H9 (cell line): ENCODE results near the gene BBX. TPM values are rescaled to one million over a fixed set of nuclear protein-coding genes. Genes with fewer than 3 reads are reported as not detected.

Experiments used
- DNase-seq: peaks from one replicate; pipeline ENCODE4 v3.0.0-alpha.2; 2017
- H2AFZ ChIP-seq: one replicate; pipeline ENCODE4 v1.6.1; 2013; ENCODE audit warnings: mild to moderate bottlenecking, low read length, control low read depth, moderate library complexity
- H2AK5ac ChIP-seq: 2 replicates; pipeline ENCODE4 v1.6.1; 2013; ENCODE audit warnings: low read length, control low read depth, mixed read lengths; ENCODE audit not compliant: insufficient read length
- H2BK120ac ChIP-seq: one replicate; pipeline ENCODE4 v1.6.1; 2013; ENCODE audit warnings: low read depth, mild to moderate bottlenecking, low read length, control low read depth, inconsistent platforms; ENCODE audit not compliant: poor library complexity, severe bottlenecking
- H2BK12ac ChIP-seq: 2 replicates; pipeline ENCODE4 v1.6.1; 2013; ENCODE audit warnings: low read length, control low read depth, mixed read lengths, low read depth; ENCODE audit not compliant: insufficient read length
- H2BK15ac ChIP-seq: 2 replicates; pipeline ENCODE4 v1.6.1; 2013; ENCODE audit warnings: low read depth, low read length, control low read depth
- H2BK20ac ChIP-seq: one replicate; pipeline ENCODE4 v1.6.1; 2013; ENCODE audit warnings: low read depth, mild to moderate bottlenecking, low read length, control low read depth, inconsistent platforms; ENCODE audit not compliant: poor library complexity, severe bottlenecking
- H2BK5ac ChIP-seq: 2 replicates; pipeline ENCODE4 v1.6.1; 2013; ENCODE audit warnings: low read length, control low read depth, mixed read lengths; ENCODE audit not compliant: insufficient read length
- H3K14ac ChIP-seq: 2 replicates; pipeline ENCODE4 v1.6.1; 2013; ENCODE audit warnings: low read length, control low read depth; ENCODE audit not compliant: insufficient read depth
- H3K18ac ChIP-seq: 2 replicates; pipeline ENCODE4 v1.6.1; 2013; ENCODE audit warnings: low read depth, mild to moderate bottlenecking, mixed read lengths, low read length, control low read depth; ENCODE audit not compliant: insufficient read length
- H3K23ac ChIP-seq: 2 replicates; pipeline ENCODE4 v1.6.1; 2013; ENCODE audit warnings: low read length, control low read depth, mixed read lengths, low read depth; ENCODE audit not compliant: insufficient read length
- H3K23me2 ChIP-seq: 2 replicates; pipeline ENCODE4 v1.6.1; 2013; ENCODE audit warnings: low read depth, mild to moderate bottlenecking, mixed read lengths, low read length, control low read depth; ENCODE audit not compliant: insufficient read length, poor library complexity, severe bottlenecking
- H3K27ac ChIP-seq: 2 replicates; pipeline ENCODE4 v1.5.1; 2013; ENCODE audit warnings: low read length, control low read depth, mixed read lengths, low read depth; ENCODE audit not compliant: insufficient read length
- H3K27me3 ChIP-seq: 2 replicates; pipeline ENCODE4 v1.6.1; 2013; ENCODE audit warnings: low read length, control low read depth, inconsistent platforms; ENCODE audit not compliant: insufficient read depth
- H3K4ac ChIP-seq: 2 replicates; pipeline ENCODE4 v1.6.1; 2013; ENCODE audit warnings: low read depth, mild to moderate bottlenecking, control low read depth, inconsistent platforms, low read length, moderate library complexity
- H3K4me1 ChIP-seq: 2 replicates; pipeline ENCODE4 v1.6.1; 2013; ENCODE audit warnings: low read length, control low read depth, inconsistent platforms; ENCODE audit not compliant: insufficient read depth
- H3K4me2 ChIP-seq: 2 replicates; pipeline ENCODE4 v1.6.1; 2013; ENCODE audit warnings: low read length, control low read depth, mixed read lengths; ENCODE audit not compliant: insufficient read length, insufficient read depth
- H3K56ac ChIP-seq: 2 replicates; pipeline ENCODE4 v1.6.1; 2013; ENCODE audit warnings: low read depth, mild to moderate bottlenecking, mixed read lengths, low read length, control low read depth; ENCODE audit not compliant: insufficient read length
- H3K79me1 ChIP-seq: 2 replicates; pipeline ENCODE4 v1.6.1; 2013; ENCODE audit warnings: low read depth, mild to moderate bottlenecking, moderate library complexity, low read length, control low read depth, inconsistent platforms; ENCODE audit not compliant: insufficient read depth, poor library complexity, severe bottlenecking
- H3K79me2 ChIP-seq: 2 replicates; pipeline ENCODE4 v1.6.1; 2013; ENCODE audit warnings: low read length, control low read depth, inconsistent platforms; ENCODE audit not compliant: insufficient read depth
- H3K9ac ChIP-seq: 2 replicates; pipeline ENCODE4 v1.6.1; 2013; ENCODE audit warnings: low read length, control low read depth, mixed read lengths; ENCODE audit not compliant: insufficient read length; ENCODE audit errors: extremely low read depth
- H3K9me3 ChIP-seq: one replicate; pipeline ENCODE4 v1.6.1; 2013; ENCODE audit warnings: low read depth, low read length, inconsistent platforms; ENCODE audit not compliant: control insufficient read depth
- H3T11ph ChIP-seq: one replicate; pipeline ENCODE4 v1.6.1; 2013; ENCODE audit warnings: mild to moderate bottlenecking, low read length, control low read depth, inconsistent platforms
- H4K20me1 ChIP-seq: one replicate; pipeline ENCODE4 v1.6.1; 2013; ENCODE audit not compliant: control insufficient read depth, insufficient read length, insufficient read depth
- H4K5ac ChIP-seq: 2 replicates; pipeline ENCODE4 v1.6.1; 2013; ENCODE audit warnings: low read depth, mild to moderate bottlenecking, mixed read lengths, low read length, control low read depth; ENCODE audit not compliant: insufficient read length
- H4K8ac ChIP-seq: replicated peaks from 2 replicates; pipeline ENCODE4 v1.6.1; 2013; ENCODE audit warnings: low read length, control low read depth, mixed read lengths, low read depth; ENCODE audit not compliant: insufficient read length
- H4K91ac ChIP-seq: 2 replicates; pipeline ENCODE4 v1.6.1; 2013; ENCODE audit warnings: low read depth, mild to moderate bottlenecking, moderate library complexity, mixed read lengths, low read length, control low read depth; ENCODE audit not compliant: insufficient read length
- H3K27ac Mint-ChIP-seq, 3 experiments: 2 replicates in 2 of 3; 3 replicates in 1 of 3; pipeline ENCODE4 v1.8.0; 2020 to 2021; ENCODE audit warnings: mixed read lengths in 3 of 3, mild to moderate bottlenecking in 1 of 3, moderate library complexity in 1 of 3
- H3K27me3 Mint-ChIP-seq: 2 replicates; pipeline ENCODE4 v1.8.0; 2021; ENCODE audit warnings: low read depth, mild to moderate bottlenecking, moderate library complexity, mixed read lengths
- H3K36me3 Mint-ChIP-seq, 3 experiments: 2 replicates in 2 of 3; 3 replicates in 1 of 3; pipeline ENCODE4 v1.8.0; 2020 to 2021; ENCODE audit warnings: low read depth in 3 of 3, mixed read lengths in 3 of 3; ENCODE audit not compliant: insufficient read depth in 1 of 3
- H3K4me1 Mint-ChIP-seq, 2 experiments: 2 replicates each; pipeline ENCODE4 v1.8.0; 2020; ENCODE audit warnings: mixed read lengths in 2 of 2
- H3K4me3 Mint-ChIP-seq, 2 experiments: 2 replicates in 1 of 2; 3 replicates in 1 of 2; pipeline ENCODE4 v1.8.0; 2020 to 2021; ENCODE audit warnings: mild to moderate bottlenecking in 2 of 2, mixed read lengths in 2 of 2, moderate library complexity in 1 of 2
- H3K9me3 Mint-ChIP-seq, 2 experiments: 2 replicates in 1 of 2; 3 replicates in 1 of 2; pipeline ENCODE4 v1.8.0; 2020; ENCODE audit warnings: mild to moderate bottlenecking in 2 of 2, mixed read lengths in 2 of 2, moderate library complexity in 1 of 2
- CTCF ChIP-seq: fragments of 200-600 bp; sonication (generic); conservative IDR thresholded peaks from 3 replicates; pipeline ENCODE4 v1.8.0; 2021; ENCODE audit warnings: antibody characterized with exemption, mild to moderate bottlenecking
- WGBS: extraction: QIAGEN DNeasy Blood & Tissue Kit; methylation state at CpG from one replicate; pipeline ENCODE4 v1.1.7; 2013; ENCODE audit warnings: missing lambda C conversion rate, low lambda C conversion rate, mixed read lengths; ENCODE audit not compliant: insufficient read length; ENCODE audit errors: extremely low coverage; 5-methylcytosine and 5-hydroxymethylcytosine counted together
- total RNA-seq: library from RNA; stranded (reverse); gene quantifications from 2 replicates; pipeline ENCODE4 v1.2.1, GENCODE V29; 2021

BBX gene
- total RNA-seq, 1 experiment from 2014 or later = 34.8 TPM

- Mint-ChIP-seq H3K27me3 (no peaks in the 10 kb centered on the region), H3K27ac (no peak overlapping the region), H3K4me1 (peaks cover 4 to 14% of the 10 kb centered on the region in 2 experiments; a peak in 2 of 4 replicates), H3K4me3 (no peak overlapping the region), H3K36me3 (peaks cover 0 to 15% (median 0%) of the 10 kb centered on the region in 3 experiments; a peak in 2 of 7 replicates), H3K9me3 (peaks cover 4 to 8% of the 10 kb centered on the region in 2 experiments; a peak in 2 of 5 replicates)
- DNase-seq = no peak
- Histone ChIP-seq H3K27me3 (no peaks in the 10 kb centered on the region), H2BK120ac (no peak overlapping the region), H4K91ac (no peak overlapping the region), H3K4ac (no peak overlapping the region), H2BK20ac (no peak overlapping the region), H3K23ac (no peak overlapping the region), H4K8ac (no peak overlapping the region), H3K14ac (no peak overlapping the region), H3K9ac (no peak overlapping the region), H2BK12ac (no peak overlapping the region), H3K79me1 (no peaks in the 10 kb centered on the region), H2AFZ (no peak overlapping the region), H4K20me1 (no peaks in the 10 kb centered on the region), H3K56ac (no peak overlapping the region), H3K4me1 (no peaks in the 10 kb centered on the region), H3K18ac (no peak overlapping the region), H4K5ac (no peak overlapping the region), H3K4me2 (no peak overlapping the region), H2BK5ac (no peak overlapping the region), H3T11ph (no peak overlapping the region), H3K9me3 (no peaks in the 10 kb centered on the region), H2BK15ac (no peak overlapping the region), H3K23me2 (no peaks in the 10 kb centered on the region), H2AK5ac (no peak overlapping the region), H3K27ac (no peak overlapping the region), H3K79me2 (no peaks in the 10 kb centered on the region)
- no peak for TF ChIP-seq CTCF
- WGBS = no CpG with 5 or more reads among the region's 6 CpGs
Measured at GRCh38 chr3:107854733-107855132, 332.0 kb downstream of the BBX start.
